Dedifferentiated amniotic fluid mesenchymal stem cell (primary cell): ENCODE results near the gene GPR152.
"Not testable (repeated sequence)": the region's sequence is repeated elsewhere in the genome, so short reads cannot be mapped to it uniquely, and the experiment has no call there.

Experiments
- DNase-seq: peaks from one replicate; pipeline ENCODE4 v3.0.0-alpha.2; 2016; ENCODE audit errors: extremely low spot score

GPR152 gene

GRCh38 chr11:67489885-67490726 lies 37.6 kb upstream of the GPR152 start:
- no peak for DNase-seq

DNA sequence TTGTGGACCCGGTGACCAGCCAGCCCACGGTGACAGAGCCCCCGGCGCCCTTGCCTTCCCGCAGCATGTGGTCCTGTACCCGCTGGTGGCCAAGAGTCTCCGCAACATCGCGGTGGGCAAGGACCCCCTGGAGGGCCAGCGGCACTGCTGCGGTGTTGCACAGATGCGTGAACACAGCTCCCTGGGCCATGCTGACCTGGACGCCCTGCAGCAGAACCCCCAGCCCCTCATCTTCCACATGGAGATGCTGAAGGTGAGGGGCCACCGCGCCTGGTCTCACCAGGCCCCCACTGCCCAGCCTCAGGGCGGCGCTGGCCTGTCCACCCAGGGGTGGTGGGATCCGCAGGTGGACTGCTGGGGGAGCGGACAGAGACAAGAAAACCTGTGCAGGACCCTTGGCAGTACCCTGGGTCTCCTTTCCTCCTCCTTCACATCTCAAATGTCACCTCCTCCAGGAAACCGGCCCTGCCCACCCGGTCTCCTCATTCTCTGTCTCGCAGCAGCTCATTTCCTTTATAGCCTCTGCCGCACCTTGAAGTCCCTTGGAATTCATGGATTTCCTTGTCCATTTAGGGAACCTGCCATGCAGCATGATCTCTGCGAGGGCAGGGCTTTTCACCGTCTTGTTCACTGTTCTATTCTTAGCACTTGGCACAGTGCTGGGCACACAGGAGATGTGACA lies 36.8 kb upstream of the GPR152 start:
- DNase-seq = no peak

DNA sequence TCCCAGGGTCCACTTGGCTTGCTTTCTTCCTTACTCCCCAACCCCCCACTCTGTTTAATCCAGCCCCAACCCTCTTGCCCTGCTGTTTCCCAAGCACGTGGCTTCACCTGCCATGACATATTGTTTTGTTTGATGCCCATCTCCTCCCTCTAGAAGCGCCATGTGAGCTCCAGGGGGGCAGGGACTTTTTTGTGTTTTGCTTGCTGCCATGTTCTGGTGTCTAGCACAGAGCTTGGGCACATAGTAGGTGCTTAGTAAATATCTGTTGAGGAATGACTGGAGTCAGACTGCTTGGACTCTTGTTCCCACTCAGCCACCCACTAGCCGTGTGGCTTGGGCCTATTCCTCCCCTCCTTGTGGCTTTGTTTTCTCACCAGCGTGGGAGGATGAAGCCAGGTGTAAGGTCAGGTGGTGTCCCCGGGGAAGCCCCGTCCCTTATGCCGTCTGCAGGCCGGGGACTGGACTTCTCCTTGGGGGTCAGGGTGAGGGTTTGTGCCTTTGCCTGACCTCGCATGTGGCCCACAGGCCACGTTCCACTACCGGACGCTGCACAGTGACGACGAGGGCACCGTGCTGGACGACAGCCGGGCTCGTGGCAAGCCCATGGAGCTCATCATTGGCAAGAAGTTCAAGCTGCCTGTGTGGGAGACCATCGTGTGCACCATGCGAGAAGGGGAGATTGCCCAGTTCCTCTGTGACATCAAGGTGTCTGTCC lies 34.1 kb upstream of the GPR152 start:
- DNase-seq = no peak

DNA sequence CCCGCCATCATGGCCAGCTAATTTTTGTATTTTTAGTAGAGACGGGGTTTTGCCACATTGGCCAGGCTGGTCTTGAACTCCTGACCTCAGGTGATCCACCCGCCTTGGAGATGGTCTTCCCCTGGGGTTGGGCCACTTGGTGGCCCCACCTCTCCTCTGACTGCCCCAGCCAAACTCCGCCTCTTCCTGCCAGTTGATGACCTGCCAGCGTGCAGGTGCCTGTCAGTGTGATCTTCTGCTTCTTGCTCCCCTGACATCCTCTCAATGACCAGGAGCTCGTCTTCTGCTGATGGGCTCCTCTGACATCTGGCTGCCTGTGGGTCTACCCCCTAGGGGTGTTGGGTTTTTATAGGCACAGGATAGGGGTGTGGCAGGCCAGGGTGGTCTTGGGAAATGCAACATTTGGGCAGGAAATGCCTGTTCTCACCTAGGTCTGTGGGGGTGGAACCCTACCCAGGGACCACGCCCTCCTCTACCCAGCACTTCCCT lies 33.4 kb upstream of the GPR152 start:
- DNase-seq = not testable (repeated sequence)

- no peak for DNase-seq
Measured at GRCh38 chr11:67484847-67485311, 32.4 kb upstream of the GPR152 start.

DNA sequence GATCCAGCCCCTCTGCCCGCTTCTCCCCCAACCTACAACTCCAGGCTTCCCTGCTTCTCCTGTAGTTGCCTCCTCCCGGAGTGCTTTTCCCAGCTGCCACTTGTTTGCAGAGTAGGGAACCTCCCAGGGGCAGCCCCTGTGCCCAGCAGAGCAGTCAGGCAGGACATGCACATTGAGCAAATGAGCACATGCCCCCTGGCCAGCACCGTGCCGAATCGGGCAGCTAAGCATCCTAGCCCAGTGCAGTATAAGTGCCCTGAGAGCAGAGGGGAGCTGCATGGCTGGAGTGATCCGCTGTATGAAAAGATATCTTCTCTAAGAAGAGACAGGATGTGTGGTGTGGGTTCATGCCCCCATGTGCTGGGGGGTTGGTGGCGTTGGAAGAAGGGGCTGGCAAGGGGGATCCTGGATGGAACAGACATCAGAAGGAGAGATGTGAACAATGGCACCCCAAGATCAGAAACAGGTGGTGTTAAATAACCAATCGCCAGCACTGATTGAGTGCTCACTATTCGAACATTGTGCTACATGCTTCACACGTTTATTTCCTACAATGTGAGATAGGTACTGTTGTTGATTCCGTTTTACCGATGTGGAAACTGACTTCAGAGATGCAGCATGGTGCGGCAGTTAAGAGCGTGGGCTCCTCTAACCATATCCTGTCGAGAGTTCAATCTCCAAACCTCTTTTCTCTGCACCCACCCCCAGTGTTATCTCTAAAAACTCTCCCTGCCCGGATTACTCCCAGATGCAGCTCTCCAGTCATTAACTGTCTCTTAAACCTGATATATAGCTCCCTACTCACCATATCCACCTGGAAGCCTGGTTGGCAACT lies 31.5 kb upstream of the GPR152 start:
- DNase-seq = no peak

- DNase-seq = peak; percentile 99
Measured at GRCh38 chr11:67482827-67483798, 30.6 kb upstream of the GPR152 start, which contains the start of gene AIP. Gene AIP, plus strand, starts transcription at chr11:67483026. Its CDS starts 133 bp downstream, at chr11:67483159.

GRCh38 chr11:67482275-67482826 lies 29.8 kb upstream of the GPR152 start:
- no peak for DNase-seq

DNA sequence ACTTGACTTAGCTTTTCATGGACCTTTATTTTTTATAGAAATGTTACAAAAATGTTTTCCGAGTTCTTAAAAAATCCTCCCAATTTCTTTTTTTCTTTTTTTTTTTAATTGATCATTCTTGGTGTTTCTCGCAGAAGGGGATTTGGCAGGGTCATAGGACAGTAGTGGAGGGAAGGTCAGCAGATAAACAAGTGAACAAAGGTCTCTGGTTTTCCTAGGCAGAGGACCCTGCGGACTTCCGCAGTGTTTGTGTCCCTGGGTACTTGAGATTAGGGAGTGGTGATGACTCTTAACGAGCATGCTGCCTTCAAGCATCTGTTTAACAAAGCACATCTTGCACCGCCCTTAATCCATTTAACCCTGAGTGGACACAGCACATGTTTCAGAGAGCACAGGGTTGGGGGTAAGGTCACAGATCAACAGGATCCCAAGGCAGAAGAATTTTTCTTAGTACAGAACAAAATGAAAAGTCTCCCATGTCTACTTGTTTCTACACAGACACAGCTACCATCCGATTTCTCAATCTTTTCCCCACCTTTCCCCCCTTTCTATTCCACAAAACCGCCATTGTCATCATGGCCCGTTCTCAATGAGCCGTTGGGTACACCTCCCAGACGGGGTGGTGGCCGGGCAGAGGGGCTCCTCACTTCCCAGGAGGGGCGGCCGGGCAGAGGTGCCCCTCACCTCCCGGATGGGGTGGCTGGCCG lies 25.0 kb upstream of the GPR152 start:
- not testable (repeated sequence) for DNase-seq

DNA sequence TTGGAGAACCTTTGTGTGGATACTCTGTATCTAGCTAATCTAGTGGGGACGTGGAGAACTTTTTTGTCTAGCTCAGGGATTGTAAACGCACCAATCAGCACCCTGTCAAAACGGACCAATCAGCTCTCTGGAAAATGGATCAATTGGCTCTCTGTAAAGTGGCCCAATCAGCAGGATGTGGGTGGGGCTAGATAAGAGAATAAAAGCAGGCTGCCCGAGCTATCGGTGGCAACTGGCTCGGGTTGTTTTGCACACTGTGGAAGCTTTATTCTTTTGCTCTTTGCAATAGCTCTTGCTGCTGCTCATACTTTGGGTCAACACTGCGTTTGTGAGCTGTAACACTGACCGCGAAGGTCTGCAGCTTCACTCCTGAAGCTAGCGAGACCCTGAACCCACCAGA lies 24.2 kb upstream of the GPR152 start:
- DNase-seq = not testable (repeated sequence)

GRCh38 chr11:67472882-67473281 lies 20.4 kb upstream of the GPR152 start:
- DNase-seq = no peak

GRCh38 chr11:67470337-67471002 lies 17.9 kb upstream of the GPR152 start:
- no peak for DNase-seq

- no peak for DNase-seq
Measured at GRCh38 chr11:67469508-67469811, 16.9 kb upstream of the GPR152 start.

DNA sequence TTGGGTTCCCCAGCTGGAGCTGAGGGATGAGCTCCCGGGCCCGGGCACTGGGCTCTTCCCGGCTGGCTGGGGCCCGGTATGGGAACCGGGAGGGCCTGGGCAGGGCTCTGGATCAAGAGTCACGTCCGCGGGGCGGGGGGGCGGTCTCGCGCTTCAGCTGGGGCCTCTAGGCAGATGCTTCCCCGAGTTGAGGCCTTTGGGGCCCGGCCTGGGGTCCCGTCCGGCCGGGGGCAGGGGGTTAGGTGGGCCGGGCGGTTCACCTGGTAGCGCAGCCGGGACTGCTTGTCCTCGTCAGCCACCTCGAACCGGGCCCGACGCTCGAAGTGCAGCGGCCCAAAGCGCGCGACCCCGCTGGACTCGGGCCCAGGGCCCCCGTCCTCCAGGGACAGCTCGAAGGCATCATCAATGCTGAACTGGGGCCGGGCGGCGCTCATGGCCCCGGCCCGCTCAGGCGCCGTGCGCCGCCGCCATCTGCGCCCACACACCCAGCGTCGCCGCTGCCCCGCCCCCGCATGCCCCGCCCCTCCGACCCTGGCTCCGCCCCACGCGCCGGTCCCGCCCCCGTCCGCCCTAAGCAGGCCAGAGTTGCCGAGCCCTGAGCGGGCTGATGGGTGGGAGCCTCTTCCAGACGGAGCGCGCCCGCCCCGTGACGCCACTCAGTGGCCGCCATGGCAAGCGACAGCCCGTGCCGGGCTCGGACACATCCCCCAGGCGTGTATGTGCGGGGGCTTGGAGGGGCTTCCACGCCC lies 16.4 kb upstream of the GPR152 start, which contains the start of gene TMEM134:
TMEM134 (minus strand) TSS at position 493 of the 749 bp plus-strand sequence; CDS start at position 434, 59 bp downstream.
- peak; percentile 88 for DNase-seq

GRCh38 chr11:67468456-67468758 lies 15.9 kb upstream of the GPR152 start:
- no peak for DNase-seq

- no peak for DNase-seq
Measured at GRCh38 chr11:67468056-67468455, 15.5 kb upstream of the GPR152 start.

DNA sequence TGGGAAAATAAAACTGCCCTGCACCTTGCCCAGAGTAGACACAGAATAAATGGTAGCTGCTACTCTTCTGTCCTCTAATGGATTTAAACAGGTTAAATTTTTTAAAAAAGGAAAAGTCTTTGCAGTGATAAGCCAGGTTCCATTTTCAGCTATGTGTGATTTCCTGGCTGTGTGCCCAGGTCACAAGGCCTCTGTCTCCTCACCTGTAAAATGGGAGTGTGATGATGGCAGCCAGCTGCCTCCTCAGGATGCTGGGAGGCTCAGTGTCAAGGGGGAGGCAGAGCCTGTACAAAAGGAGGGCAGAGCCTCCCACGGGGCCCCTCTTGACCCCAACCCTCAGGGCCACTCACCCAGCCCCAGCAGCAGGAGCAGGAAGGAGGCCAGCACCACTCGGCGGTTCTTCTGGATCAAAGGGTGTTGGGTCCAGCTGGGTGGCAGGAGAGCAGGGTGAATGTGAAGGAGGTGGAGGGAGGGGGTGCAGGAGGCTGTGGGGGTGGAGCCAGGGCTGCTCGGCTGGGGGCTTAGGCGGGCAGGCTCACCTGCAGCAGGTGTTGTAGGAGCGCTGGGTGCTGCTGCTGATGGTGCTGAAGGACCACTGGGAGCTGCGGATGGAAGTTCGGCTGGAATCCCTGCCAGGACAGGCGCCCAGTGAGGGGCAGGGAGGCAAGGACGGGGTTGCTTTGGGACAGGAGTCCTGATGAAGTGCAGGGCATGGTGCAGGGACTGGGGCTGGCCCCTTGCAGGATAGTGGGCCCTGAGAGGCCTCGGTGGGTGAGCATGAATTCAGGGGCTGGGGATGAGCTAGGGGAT lies 14.6 kb upstream of the GPR152 start:
- no peak for DNase-seq
